GM12872 (cell line): ENCODE data around the gene PTPN7.

Source experiments
- CTCF ChIP-seq: IDR thresholded peaks from 3 replicates; pipeline ENCODE4 v1.5.1; 2011; ENCODE audit warnings: low read depth, mild to moderate bottlenecking, low read length, moderate library complexity; ENCODE audit not compliant: insufficient read depth

PTPN7 gene

DNA sequence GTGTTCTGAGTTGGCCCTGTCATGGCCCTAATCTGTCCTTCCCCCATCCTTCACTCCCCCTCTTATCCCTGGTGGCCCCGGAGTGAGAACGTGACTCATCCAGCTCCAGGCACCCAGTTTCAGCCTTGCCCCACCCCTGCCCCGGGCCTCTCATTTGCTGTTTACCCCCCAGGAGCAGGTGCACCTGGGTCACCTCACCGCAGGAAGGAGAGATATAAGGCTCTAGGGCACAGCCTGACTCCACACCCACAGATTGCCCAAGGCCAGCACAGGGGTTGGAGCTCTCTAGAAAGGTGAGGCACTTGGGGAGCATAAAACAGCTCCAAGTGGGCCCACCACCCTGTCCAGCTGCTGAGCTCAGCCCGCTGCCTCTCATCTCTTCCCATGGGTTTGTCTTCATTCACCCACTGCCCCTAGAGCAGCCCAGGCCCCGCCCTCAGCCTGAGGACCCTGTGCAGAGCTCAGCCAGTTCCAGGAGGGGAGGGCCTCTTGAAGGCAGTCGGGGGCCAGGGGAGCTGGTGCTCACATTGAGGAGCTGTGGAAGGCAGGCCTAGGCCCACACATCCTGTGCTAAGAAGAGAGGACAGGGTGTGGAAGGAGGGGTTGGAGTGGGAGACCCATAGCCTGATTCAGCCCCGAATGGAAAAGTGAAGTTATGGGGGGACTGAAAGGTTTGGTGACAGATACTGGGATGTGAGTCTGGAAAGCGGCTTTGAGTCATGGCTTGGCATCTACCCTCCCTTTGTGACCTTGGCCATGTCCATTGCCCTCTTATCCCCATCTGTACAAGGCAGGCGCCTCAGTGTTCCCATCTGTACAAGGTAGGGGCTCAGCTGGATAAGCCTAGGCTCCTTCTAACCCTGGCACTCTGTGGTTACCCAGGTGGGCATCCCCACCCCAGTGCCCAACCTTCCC is 53.8 kb downstream of the PTPN7 start:
- TF ChIP-seq CTCF = no peak

GRCh38 chr1:202105571-202106339 is 54.6 kb downstream of the PTPN7 start:
- TF ChIP-seq CTCF = no peak

GRCh38 chr1:202104073-202104472 is 56.3 kb downstream of the PTPN7 start:
- TF ChIP-seq CTCF = no peak

DNA sequence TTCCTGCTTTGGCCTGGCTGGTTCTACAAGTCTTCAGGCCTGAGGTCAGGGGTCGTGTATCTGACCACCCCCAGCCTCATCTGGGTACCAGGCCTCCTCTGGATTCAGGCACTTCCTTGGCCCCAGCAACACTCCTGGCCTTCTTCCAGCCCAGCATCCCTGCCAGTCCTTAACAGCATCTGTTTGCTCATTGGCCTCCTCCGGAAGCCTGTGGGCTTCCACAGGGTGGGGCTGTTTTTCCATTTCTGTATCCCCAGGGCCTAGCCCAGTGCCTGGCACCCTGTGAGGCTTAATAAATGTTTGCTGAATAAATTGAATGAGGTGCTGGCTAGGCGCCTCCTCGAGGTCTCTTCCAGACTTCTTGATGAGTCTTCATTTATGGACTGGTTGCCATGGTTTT is 59.2 kb downstream of the PTPN7 start:
- no peak for TF ChIP-seq CTCF
